Measurements from ENCODE around the gene FPGT. TPM values are rescaled to one million over a fixed set of nuclear protein-coding genes. Genes with fewer than 3 reads are reported as not detected.
"Not testable (repeated sequence)": the region's sequence is repeated elsewhere in the genome, so short reads cannot be mapped to it uniquely, and the experiment has no call there.

The FPGT gene
- total RNA-seq, 2 donors from 2014 or later, result 10.7 to 15.3 TPM

GRCh38 chr1:74237787-74238186, 39.7 kb downstream of the FPGT start:
- ATAC-seq (no peak), DNase-seq (ENCODE audit: low spot score in 2 of 2) (no peak)
- Mint-ChIP-seq H3K27ac (no peak overlapping the region), H3K9me3 (peaks cover 2 to 5% of the 10 kb centered on the region in 2 donors), H3K36me3 (peaks cover 0 to 5% of the 10 kb centered on the region in 2 donors)

- no peak overlapping the region for H3K27ac Mint-ChIP-seq
- peaks cover 0 to 5% of the 10 kb centered on the region in 2 donors for H3K36me3 Mint-ChIP-seq
- no peak for DNase-seq (ENCODE audit: low spot score in 2 of 2)
- ATAC-seq, result no peak
- peaks cover 0 to 3% of the 10 kb centered on the region in 2 donors for H3K9me3 Mint-ChIP-seq
Measured at GRCh38 chr1:74245168-74245772, 47.2 kb downstream of the FPGT start.

- no peak for ATAC-seq
- peaks cover 0 to 3% of the 10 kb centered on the region in 2 donors for H3K9me3 Mint-ChIP-seq
- no peak overlapping the region for H3K27ac Mint-ChIP-seq
Measured at GRCh38 chr1:74246315-74246714, 48.3 kb downstream of the FPGT start.

GRCh38 chr1:74247881-74248528, 50.0 kb downstream of the FPGT start:
- Mint-ChIP-seq H3K9me3 (no peaks in the 10 kb centered on the region), H3K27ac (no peak overlapping the region), H3K36me3 (peaks cover 0 to 5% of the 10 kb centered on the region in 2 donors)
- ATAC-seq, result no peak
- no peak for DNase-seq (ENCODE audit: low spot score in 2 of 2)

More at GRCh38 chr1:74246315-74246714, 48.3 kb downstream of the FPGT start:
- H3K36me3 Mint-ChIP-seq, result peaks cover 0 to 5% of the 10 kb centered on the region in 2 donors
- DNase-seq (ENCODE audit: low spot score in 2 of 2), result no peak

GRCh38 chr1:74253243-74253824, 55.3 kb downstream of the FPGT start:
- not testable (repeated sequence) for H3K36me3 Mint-ChIP-seq; H3K9me3 Mint-ChIP-seq; ATAC-seq; DNase-seq (ENCODE audit: low spot score in 2 of 2); H3K27ac Mint-ChIP-seq

Other genes with a start within 250 kb of the FPGT start
- gene LRRIQ3, start 66 bp upstream of the FPGT start, total RNA-seq, result 1 to 10 TPM; 1.5 to 1.6 TPM
- gene TNNI3K, start 37.1 kb downstream of the FPGT start, total RNA-seq, result under 1 TPM; 0.45 to 0.98 TPM

All from activated naive CD4-positive, alpha-beta T cell treated with anti-CD3 and anti-CD28 coated beads, Interleukin-2, amount 50 U/mL, for 72 hours (primary cell).